GM06990 (cell line): ENCODE measurements around the gene XDH.

ENCODE experiments used
- DNase-seq: peaks from one replicate; pipeline ENCODE4 v3.0.0-alpha.2; 2011; ENCODE audit not compliant: insufficient read length; ENCODE audit errors: extremely low read depth
- H3K27me3 ChIP-seq: replicated peaks from 2 replicates; pipeline ENCODE4 v1.6.0; 2011; ENCODE audit warnings: low read length; ENCODE audit not compliant: control insufficient read depth, insufficient read depth
- H3K36me3 ChIP-seq: 2 replicates; pipeline ENCODE4 v1.5.1; 2011; ENCODE audit warnings: low read length; ENCODE audit not compliant: control insufficient read depth, insufficient read depth
- H3K4me3 ChIP-seq: replicated peaks from 2 replicates; pipeline ENCODE4 v1.5.1; 2011; ENCODE audit warnings: low read depth, mild to moderate bottlenecking, control low read depth, low read length
- TF ChIP-seq, protein P1 (sequence below): IDR thresholded peaks from 2 replicates; pipeline ENCODE4 v1.5.1; 2011; ENCODE audit warnings: low read length, control low read depth, mild to moderate bottlenecking, inconsistent platforms; ENCODE audit not compliant: insufficient read depth, poor library complexity, severe bottlenecking

The XDH gene

DNA sequence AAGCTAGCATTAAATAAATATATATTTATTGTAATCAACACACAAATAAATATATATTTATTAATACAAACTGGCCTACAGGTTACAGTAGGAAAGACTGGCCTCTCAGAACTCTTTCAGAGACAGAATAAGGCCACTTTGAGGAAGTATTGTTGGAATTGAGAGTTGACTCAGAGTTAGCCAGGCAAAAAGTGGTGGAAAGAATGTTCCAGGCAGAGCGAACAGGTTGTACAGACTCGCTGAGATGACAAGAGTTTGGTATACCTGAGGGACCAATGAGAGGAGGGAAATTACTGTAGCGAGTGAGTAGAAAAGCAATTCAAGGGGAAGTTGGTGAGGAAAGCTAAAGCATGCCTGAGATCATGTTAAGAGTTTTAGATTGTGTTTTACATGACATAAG lies 19.0 kb upstream of the XDH start:
- Histone ChIP-seq H3K4me3 (no peak overlapping the region), H3K27me3 (no peaks in the 10 kb centered on the region; the same call in none of the 2 replicates), H3K36me3 (no peaks in the 10 kb centered on the region)
- TF ChIP-seq, protein P1, sequence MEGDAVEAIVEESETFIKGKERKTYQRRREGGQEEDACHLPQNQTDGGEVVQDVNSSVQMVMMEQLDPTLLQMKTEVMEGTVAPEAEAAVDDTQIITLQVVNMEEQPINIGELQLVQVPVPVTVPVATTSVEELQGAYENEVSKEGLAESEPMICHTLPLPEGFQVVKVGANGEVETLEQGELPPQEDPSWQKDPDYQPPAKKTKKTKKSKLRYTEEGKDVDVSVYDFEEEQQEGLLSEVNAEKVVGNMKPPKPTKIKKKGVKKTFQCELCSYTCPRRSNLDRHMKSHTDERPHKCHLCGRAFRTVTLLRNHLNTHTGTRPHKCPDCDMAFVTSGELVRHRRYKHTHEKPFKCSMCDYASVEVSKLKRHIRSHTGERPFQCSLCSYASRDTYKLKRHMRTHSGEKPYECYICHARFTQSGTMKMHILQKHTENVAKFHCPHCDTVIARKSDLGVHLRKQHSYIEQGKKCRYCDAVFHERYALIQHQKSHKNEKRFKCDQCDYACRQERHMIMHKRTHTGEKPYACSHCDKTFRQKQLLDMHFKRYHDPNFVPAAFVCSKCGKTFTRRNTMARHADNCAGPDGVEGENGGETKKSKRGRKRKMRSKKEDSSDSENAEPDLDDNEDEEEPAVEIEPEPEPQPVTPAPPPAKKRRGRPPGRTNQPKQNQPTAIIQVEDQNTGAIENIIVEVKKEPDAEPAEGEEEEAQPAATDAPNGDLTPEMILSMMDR = no peak
- DNase-seq = no peak

DNA sequence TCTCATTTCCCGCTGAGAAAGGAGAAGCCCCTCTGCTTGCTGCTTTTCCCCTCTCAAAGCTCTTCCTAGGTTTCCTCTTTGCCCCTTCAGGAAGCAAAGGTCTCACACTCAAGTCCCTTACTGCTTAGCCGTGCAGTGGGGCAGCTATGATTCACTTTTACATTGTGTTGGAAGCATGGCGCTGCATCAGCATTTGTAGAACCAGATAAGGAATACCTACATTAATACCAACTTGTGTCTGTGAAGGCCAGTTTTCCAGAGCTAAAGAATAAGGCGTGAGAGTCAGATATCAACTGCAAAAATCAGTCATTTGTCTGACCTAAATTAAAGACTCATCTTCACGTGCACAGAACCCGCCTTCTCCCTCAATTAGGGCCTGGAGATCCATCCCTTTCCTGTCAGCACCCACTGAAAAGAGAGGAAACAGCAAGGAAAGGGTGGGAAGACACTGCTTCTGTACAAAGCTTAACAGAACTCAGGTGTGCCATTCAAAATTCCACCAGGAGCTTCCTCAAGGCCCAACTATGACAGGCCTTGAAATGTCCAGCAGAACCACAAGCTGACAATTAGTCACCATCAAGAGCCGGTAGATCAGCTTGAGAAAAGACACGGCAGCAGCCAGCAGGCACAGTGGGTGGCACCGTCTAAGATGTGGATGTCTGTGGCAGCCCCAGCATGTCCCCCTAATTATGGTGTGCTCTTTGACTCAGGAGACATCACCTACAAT lies 16.1 kb upstream of the XDH start:
- Histone ChIP-seq H3K27me3 (no peaks in the 10 kb centered on the region; the same call in none of the 2 replicates), H3K4me3 (no peak overlapping the region), H3K36me3 (no peaks in the 10 kb centered on the region)
- DNase-seq = no peak
- TF ChIP-seq, protein P1 = no peak

DNA sequence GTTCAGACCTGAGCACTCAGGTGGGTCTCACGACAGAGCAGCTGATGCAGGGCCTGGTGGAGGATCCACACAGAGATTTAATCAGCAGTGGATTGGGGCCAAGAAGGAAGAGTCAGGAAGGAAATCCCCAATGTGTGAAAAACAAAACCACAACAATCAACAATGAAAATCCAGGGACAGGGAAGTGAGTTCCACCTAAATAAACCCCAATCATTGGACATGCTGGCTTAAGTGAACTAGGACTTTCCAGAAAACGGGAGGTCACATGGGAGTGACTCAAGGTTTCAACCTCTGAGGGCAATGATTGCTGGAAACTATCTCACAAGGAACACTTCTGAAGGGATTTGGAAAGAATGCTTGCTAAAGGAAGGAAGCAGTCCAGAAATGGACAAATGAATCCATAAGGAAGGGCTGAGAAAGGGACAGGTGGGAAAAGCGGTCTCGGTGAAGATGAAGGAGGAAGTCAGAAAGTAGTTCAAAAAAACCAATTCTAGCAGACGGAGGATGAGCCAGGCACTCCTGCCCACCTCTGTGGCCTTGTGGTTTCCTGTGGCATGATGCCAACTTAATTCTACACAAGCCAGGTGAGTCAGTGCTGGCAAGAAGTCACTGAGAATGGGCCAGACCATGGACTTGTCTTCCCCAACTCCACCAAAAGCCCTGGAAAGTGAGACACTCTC lies 15.4 kb upstream of the XDH start:
- no peak overlapping the region for H3K4me3 ChIP-seq
- no peaks in the 10 kb centered on the region for H3K36me3 ChIP-seq
- no peak for DNase-seq
- TF ChIP-seq, protein P1 = no peak
- no peaks in the 10 kb centered on the region; the same call in none of the 2 replicates for H3K27me3 ChIP-seq

DNA sequence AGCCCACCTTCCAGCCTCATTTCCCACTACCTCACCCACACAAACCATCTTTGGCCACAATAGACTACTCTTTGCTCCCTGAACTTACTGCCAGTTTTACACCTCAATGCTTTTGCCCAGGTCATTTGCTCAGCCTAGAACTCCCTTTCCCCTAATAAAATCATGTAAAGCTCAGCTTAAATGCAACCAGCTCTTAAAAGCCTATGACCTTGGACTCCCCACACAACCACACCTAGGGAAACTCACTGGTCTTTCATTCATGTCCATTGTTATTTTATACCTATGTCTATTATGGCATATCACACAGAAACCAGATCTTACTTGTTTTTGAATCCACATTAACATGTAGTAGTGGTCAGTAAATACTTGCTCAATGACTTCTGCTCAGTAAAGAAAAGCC lies 14.5 kb upstream of the XDH start:
- no peaks in the 10 kb centered on the region for H3K36me3 ChIP-seq
- no peak for DNase-seq
- H3K27me3 ChIP-seq = no peaks in the 10 kb centered on the region; the same call in none of the 2 replicates
- no peak overlapping the region for H3K4me3 ChIP-seq
- TF ChIP-seq, protein P1 = no peak

DNA sequence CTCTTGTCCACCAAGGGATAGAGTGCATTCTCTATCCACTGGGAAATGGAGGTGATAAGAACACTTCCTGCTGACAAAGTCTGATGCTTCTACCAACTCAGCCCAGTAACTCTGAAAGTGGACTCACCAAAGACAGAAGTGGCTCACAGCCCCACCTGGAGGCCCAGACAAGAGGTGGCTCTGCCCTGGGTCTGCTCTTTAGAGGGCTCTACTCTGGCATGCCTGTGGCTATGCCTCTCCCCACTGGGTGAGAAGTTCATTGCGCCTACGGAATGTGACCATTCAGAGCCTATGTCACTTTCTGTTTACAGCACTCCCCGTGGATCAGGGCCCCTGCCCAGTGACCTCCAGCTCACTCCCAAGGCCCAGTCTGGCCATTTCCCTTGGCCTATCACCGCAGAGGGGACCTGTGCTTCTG lies 13.5 kb upstream of the XDH start:
- H3K27me3 ChIP-seq = no peaks in the 10 kb centered on the region; the same call in none of the 2 replicates
- TF ChIP-seq, protein P1 = peak; percentile 19
- no peak overlapping the region for H3K4me3 ChIP-seq
- H3K36me3 ChIP-seq = no peaks in the 10 kb centered on the region
- DNase-seq = no peak
